DND-41 (cell line): ENCODE results near the gene QRICH1.

Experiments
- EZH2 ChIP-seq: IDR thresholded peaks from 3 replicates; pipeline ENCODE4 v1.6.1; 2012; ENCODE audit warnings: borderline replicate concordance, low read depth, mild to moderate bottlenecking, moderate library complexity, low read length, inconsistent platforms; ENCODE audit not compliant: severe bottlenecking
- TF ChIP-seq, protein P1 (sequence below): IDR thresholded peaks from 2 replicates; pipeline ENCODE4 v1.5.1; 2012; ENCODE audit warnings: borderline replicate concordance, low read length, moderate library complexity, mild to moderate bottlenecking; ENCODE audit not compliant: poor library complexity, severe bottlenecking; ENCODE audit errors: extremely low read depth

DNA sequence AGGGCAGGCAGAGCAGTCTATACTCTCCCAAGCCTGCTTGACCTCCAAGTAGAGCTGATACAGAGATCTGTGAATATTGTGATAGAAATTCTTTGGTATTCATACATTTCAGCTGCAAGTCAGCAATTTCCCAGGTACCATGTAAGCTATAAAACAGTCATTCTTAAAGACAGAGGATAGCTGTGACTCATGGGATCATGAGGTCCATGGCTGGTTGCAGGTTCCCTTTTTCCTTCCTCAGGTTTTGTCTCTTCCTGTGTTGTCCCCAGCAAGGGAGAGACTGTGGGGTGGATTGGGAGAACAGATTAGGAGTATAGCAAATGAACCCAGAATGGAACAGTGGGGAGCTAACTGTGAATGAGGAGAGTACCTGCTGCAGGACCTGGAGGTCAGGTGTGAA is 109.2 kb downstream of the QRICH1 start:
- TF ChIP-seq, protein P1, sequence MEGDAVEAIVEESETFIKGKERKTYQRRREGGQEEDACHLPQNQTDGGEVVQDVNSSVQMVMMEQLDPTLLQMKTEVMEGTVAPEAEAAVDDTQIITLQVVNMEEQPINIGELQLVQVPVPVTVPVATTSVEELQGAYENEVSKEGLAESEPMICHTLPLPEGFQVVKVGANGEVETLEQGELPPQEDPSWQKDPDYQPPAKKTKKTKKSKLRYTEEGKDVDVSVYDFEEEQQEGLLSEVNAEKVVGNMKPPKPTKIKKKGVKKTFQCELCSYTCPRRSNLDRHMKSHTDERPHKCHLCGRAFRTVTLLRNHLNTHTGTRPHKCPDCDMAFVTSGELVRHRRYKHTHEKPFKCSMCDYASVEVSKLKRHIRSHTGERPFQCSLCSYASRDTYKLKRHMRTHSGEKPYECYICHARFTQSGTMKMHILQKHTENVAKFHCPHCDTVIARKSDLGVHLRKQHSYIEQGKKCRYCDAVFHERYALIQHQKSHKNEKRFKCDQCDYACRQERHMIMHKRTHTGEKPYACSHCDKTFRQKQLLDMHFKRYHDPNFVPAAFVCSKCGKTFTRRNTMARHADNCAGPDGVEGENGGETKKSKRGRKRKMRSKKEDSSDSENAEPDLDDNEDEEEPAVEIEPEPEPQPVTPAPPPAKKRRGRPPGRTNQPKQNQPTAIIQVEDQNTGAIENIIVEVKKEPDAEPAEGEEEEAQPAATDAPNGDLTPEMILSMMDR: no peak
- TF ChIP-seq EZH2: no peak
